GM13977 (cell line): Measurements from ENCODE around the gene CDK9.

ENCODE experiments used
- DNase-seq: peaks from one replicate; pipeline ENCODE4 v3.0.0; 2012; ENCODE audit warnings: low spot score
- in situ Hi-C: fragments of 300-500 bp; cut with MboI; formaldehyde crosslinking; loops from one replicate; pipeline ENCODE4 v1.12.0; 2022; ENCODE audit warnings: low sequenced_read_pairs, low pct_unique_long_range_greater_than_20kb, mixed read lengths, inconsistent platforms; ENCODE audit not compliant: unreplicated experiment
- TF ChIP-seq, protein P1 (sequence below): IDR thresholded peaks from 2 replicates; pipeline ENCODE4 v1.5.1; 2012; ENCODE audit warnings: mild to moderate bottlenecking, control low read depth; ENCODE audit not compliant: insufficient read depth; ENCODE audit errors: extremely low read depth, missing control alignments

CDK9 gene

DNA sequence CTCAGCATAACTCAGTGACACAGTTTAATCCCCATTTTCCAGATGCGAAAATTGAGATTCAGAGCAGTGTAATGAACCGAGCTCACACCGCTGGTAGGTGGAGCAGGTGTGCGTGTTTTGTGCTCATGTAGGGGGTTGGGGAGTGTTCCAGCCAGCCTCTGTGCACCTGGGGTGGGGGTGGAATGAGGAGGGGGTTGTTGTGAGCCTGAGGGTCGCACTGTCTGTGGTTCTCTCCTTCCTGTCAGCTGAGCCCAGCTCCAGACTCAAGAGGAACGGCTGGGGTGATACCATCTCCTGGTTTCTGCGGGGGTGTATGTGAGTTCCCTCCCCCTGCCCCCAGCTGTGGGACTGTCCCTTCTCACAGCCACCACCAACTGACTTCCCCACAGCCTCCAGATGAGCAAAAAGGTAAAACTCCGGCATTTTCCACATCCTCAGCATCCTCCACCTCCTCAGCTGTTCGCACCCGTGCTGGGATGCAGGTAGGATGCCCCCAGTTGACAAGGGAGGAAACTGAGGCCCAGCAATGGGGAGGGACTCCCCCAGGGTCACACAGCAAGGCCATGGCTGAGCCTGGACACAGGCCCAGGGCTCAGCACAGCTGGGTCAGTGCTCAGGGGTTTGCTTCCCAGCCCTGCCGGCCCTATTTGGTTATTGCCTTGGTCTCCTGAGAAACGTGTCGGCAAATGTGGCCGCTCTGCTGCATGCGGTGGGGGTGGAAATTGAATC lies 9.5 kb upstream of the CDK9 start:
- TF ChIP-seq, protein P1, sequence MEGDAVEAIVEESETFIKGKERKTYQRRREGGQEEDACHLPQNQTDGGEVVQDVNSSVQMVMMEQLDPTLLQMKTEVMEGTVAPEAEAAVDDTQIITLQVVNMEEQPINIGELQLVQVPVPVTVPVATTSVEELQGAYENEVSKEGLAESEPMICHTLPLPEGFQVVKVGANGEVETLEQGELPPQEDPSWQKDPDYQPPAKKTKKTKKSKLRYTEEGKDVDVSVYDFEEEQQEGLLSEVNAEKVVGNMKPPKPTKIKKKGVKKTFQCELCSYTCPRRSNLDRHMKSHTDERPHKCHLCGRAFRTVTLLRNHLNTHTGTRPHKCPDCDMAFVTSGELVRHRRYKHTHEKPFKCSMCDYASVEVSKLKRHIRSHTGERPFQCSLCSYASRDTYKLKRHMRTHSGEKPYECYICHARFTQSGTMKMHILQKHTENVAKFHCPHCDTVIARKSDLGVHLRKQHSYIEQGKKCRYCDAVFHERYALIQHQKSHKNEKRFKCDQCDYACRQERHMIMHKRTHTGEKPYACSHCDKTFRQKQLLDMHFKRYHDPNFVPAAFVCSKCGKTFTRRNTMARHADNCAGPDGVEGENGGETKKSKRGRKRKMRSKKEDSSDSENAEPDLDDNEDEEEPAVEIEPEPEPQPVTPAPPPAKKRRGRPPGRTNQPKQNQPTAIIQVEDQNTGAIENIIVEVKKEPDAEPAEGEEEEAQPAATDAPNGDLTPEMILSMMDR, result no peak
- in situ Hi-C loops, result no loop called here
- peak; percentile 82 for DNase-seq

- DNase-seq, result no peak
- in situ Hi-C loops, result no loop called here
- TF ChIP-seq, protein P1, result no peak
Observed at GRCh38 chr9:127776924-127777289, 8.9 kb upstream of the CDK9 start.

GRCh38 chr9:127777368-127777980 lies 8.4 kb upstream of the CDK9 start:
- TF ChIP-seq, protein P1, result no peak
- no peak for DNase-seq
- in situ Hi-C loops, result no loop called here

- no peak for DNase-seq
- in situ Hi-C loops, result no loop called here
- TF ChIP-seq, protein P1, result no peak
Observed at GRCh38 chr9:127778280-127779135, 7.3 kb upstream of the CDK9 start, which contains the start of gene SH2D3C. TSS of gene SH2D3C (minus strand) at chr9:127778666. CDS start at chr9:127778627, 39 bp downstream.

- peak; percentile 68 for DNase-seq
- TF ChIP-seq, protein P1, result no peak
- in situ Hi-C loops, result no loop called here
Observed at GRCh38 chr9:127779136-127779981, 6.5 kb upstream of the CDK9 start.
